Measurements from ENCODE around the gene CTAGE6.
"Not testable (repeated sequence)": the region's sequence is repeated elsewhere in the genome, so short reads cannot be mapped to it uniquely, and the experiment has no call there.

Gene CTAGE6

GRCh38 chr7:143715543-143716193, 41.8 kb downstream of the CTAGE6 start:
- not testable (repeated sequence) for DNase-seq

GRCh38 chr7:143714581-143715454, 42.7 kb downstream of the CTAGE6 start:
- not testable (repeated sequence) for DNase-seq

GRCh38 chr7:143712381-143712780, 45.1 kb downstream of the CTAGE6 start:
- DNase-seq = not testable (repeated sequence)

GRCh38 chr7:143711727-143712324, 45.7 kb downstream of the CTAGE6 start:
- not testable (repeated sequence) for DNase-seq

GRCh38 chr7:143709895-143710294, 47.6 kb downstream of the CTAGE6 start:
- DNase-seq = not testable (repeated sequence)

Data from Kasumi-1 (cell line).